ENCODE results near the gene ERVFRD-1. TPM values are rescaled to one million over a fixed set of nuclear protein-coding genes. Genes with fewer than 3 reads are reported as not detected.

Gene ERVFRD-1
- total and polyA plus RNA-seq, 2 experiments from 2014 or later: 0.06 TPM; not detected in 1

DNA sequence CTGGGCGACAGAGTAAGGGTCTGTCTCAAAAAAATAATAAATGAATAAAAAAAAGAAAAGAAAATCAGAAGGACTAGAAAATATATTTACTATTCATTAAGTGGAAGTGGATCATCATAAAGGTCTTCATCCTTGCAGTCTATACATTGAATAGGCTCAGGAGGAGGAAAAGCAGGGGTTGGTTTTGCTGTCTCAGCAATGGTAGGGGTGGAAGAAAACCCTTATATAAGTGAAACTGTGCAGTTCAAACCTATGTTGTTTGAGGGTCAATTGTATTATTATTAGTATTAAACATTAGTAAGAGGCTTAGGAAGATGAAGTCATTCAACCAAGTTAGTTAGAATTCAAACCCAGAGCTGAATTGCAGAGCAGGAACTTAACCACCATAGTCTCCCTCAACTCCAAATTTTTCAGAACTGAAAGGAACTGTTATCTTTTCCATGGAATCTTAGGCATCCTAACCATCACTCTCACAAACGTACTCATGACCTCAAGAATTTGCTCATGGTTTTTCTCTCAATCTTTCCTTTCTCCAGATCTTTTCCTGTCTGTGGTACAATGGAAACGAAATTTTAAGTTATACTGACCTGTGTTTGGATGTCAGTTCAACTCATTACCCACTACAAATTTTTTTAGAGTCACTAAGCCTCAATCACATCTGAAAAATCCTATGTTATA, 25.6 kb downstream of the ERVFRD-1 start:
- peaks cover 2% of the 10 kb centered on the region; the same call in 1 of the 3 replicates for H3K4me1 Mint-ChIP-seq
- H3K36me3 Mint-ChIP-seq (ENCODE audit: low read depth): no peaks in the 10 kb centered on the region
- no peak overlapping the region for H3K4me3 Mint-ChIP-seq
- Histone ChIP-seq H3K4me2 (no peak overlapping the region), H3K9me2 (ENCODE audit: insufficient read depth) (peaks cover 6% of the 10 kb centered on the region), H3K36me3 (ENCODE audit: insufficient read depth) (no peaks in the 10 kb centered on the region), H3K27me3 (ENCODE audit: insufficient read depth) (no peaks in the 10 kb centered on the region), H3K27ac (ENCODE audit: low read depth) (no peak overlapping the region), H4K20me1 (replicated peaks; ENCODE audit: insufficient read depth) (no peaks in the 10 kb centered on the region), H3F3A (replicated peaks; ENCODE audit: low read depth) (no peaks in the 10 kb centered on the region), H3K4me1 (ENCODE audit: insufficient read depth) (no peaks in the 10 kb centered on the region), H3K79me2 (replicated peaks; ENCODE audit: insufficient read depth) (no peaks in the 10 kb centered on the region), H2AFZ (no peak overlapping the region), H3K4me3 (no peak overlapping the region)
- H3K9me3 Mint-ChIP-seq: no peaks in the 10 kb centered on the region
- no peak for DNase-seq (ENCODE audit: low spot score)
- no peak overlapping the region for H3K27ac Mint-ChIP-seq
- no peak for ATAC-seq
- no peak for TF ChIP-seq STAT1 (IDR thresholded peaks at IDR 0.05; ENCODE audit: unreplicated experiment)
- TF ChIP-seq, protein P1, sequence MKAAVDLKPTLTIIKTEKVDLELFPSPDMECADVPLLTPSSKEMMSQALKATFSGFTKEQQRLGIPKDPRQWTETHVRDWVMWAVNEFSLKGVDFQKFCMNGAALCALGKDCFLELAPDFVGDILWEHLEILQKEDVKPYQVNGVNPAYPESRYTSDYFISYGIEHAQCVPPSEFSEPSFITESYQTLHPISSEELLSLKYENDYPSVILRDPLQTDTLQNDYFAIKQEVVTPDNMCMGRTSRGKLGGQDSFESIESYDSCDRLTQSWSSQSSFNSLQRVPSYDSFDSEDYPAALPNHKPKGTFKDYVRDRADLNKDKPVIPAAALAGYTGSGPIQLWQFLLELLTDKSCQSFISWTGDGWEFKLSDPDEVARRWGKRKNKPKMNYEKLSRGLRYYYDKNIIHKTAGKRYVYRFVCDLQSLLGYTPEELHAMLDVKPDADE (IDR thresholded peaks at IDR 0.05): no peak
- TF ChIP-seq JUNB (IDR thresholded peaks at IDR 0.05; ENCODE audit: unreplicated experiment): no peak
- no peak for TF ChIP-seq ZNF331 (CRISPR knock-in tag; IDR thresholded peaks at IDR 0.05; ENCODE audit: low read depth)
- TF ChIP-seq, protein P2, sequence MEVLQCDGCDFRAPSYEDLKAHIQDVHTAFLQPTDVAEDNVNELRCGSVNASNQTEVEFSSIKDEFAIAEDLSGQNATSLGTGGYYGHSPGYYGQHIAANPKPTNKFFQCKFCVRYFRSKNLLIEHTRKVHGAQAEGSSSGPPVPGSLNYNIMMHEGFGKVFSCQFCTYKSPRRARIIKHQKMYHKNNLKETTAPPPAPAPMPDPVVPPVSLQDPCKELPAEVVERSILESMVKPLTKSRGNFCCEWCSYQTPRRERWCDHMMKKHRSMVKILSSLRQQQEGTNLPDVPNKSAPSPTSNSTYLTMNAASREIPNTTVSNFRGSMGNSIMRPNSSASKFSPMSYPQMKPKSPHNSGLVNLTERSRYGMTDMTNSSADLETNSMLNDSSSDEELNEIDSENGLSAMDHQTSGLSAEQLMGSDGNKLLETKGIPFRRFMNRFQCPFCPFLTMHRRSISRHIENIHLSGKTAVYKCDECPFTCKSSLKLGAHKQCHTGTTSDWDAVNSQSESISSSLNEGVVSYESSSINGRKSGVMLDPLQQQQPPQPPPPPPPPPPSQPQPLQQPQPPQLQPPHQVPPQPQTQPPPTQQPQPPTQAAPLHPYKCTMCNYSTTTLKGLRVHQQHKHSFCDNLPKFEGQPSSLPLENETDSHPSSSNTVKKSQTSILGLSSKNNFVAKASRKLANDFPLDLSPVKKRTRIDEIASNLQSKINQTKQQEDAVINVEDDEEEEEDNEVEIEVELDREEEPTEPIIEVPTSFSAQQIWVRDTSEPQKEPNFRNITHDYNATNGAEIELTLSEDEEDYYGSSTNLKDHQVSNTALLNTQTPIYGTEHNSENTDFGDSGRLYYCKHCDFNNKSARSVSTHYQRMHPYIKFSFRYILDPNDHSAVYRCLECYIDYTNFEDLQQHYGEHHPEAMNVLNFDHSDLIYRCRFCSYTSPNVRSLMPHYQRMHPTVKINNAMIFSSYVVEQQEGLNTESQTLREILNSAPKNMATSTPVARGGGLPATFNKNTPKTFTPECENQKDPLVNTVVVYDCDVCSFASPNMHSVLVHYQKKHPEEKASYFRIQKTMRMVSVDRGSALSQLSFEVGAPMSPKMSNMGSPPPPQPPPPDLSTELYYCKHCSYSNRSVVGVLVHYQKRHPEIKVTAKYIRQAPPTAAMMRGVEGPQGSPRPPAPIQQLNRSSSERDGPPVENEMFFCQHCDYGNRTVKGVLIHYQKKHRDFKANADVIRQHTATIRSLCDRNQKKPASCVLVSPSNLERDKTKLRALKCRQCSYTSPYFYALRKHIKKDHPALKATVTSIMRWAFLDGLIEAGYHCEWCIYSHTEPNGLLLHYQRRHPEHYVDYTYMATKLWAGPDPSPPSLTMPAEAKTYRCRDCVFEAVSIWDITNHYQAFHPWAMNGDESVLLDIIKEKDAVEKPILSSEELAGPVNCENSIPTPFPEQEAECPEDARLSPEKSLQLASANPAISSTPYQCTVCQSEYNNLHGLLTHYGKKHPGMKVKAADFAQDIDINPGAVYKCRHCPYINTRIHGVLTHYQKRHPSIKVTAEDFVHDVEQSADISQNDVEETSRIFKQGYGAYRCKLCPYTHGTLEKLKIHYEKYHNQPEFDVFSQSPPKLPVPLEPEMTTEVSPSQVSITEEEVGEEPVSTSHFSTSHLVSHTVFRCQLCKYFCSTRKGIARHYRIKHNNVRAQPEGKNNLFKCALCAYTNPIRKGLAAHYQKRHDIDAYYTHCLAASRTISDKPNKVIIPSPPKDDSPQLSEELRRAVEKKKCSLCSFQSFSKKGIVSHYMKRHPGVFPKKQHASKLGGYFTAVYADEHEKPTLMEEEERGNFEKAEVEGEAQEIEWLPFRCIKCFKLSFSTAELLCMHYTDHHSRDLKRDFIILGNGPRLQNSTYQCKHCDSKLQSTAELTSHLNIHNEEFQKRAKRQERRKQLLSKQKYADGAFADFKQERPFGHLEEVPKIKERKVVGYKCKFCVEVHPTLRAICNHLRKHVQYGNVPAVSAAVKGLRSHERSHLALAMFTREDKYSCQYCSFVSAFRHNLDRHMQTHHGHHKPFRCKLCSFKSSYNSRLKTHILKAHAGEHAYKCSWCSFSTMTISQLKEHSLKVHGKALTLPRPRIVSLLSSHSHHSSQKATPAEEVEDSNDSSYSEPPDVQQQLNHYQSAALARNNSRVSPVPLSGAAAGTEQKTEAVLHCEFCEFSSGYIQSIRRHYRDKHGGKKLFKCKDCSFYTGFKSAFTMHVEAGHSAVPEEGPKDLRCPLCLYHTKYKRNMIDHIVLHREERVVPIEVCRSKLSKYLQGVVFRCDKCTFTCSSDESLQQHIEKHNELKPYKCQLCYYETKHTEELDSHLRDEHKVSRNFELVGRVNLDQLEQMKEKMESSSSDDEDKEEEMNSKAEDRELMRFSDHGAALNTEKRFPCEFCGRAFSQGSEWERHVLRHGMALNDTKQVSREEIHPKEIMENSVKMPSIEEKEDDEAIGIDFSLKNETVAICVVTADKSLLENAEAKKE (CRISPR knock-in tag; IDR thresholded peaks at IDR 0.05): no peak
- no peak for TF ChIP-seq POLR2AphosphoS5 (IDR thresholded peaks at IDR 0.05; ENCODE audit: low read depth)
- TF ChIP-seq EZH2phosphoT487 (IDR thresholded peaks at IDR 0.05; ENCODE audit: unreplicated experiment): no peak
- TF ChIP-seq CREB1 (CRISPR knock-in tag; IDR thresholded peaks at IDR 0.05; ENCODE audit: low read depth): no peak
- TF ChIP-seq, protein P3, sequence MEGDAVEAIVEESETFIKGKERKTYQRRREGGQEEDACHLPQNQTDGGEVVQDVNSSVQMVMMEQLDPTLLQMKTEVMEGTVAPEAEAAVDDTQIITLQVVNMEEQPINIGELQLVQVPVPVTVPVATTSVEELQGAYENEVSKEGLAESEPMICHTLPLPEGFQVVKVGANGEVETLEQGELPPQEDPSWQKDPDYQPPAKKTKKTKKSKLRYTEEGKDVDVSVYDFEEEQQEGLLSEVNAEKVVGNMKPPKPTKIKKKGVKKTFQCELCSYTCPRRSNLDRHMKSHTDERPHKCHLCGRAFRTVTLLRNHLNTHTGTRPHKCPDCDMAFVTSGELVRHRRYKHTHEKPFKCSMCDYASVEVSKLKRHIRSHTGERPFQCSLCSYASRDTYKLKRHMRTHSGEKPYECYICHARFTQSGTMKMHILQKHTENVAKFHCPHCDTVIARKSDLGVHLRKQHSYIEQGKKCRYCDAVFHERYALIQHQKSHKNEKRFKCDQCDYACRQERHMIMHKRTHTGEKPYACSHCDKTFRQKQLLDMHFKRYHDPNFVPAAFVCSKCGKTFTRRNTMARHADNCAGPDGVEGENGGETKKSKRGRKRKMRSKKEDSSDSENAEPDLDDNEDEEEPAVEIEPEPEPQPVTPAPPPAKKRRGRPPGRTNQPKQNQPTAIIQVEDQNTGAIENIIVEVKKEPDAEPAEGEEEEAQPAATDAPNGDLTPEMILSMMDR (conservative IDR thresholded peaks at IDR 0.05; ENCODE audit: low read depth in 2 of 2): no peak
- TF ChIP-seq ZNF114 (CRISPR knock-in tag; IDR thresholded peaks at IDR 0.05): no peak
- no peak for TF ChIP-seq EZH2 (IDR thresholded peaks at IDR 0.05; ENCODE audit: low read depth, unreplicated experiment)
- TF ChIP-seq, protein P4, sequence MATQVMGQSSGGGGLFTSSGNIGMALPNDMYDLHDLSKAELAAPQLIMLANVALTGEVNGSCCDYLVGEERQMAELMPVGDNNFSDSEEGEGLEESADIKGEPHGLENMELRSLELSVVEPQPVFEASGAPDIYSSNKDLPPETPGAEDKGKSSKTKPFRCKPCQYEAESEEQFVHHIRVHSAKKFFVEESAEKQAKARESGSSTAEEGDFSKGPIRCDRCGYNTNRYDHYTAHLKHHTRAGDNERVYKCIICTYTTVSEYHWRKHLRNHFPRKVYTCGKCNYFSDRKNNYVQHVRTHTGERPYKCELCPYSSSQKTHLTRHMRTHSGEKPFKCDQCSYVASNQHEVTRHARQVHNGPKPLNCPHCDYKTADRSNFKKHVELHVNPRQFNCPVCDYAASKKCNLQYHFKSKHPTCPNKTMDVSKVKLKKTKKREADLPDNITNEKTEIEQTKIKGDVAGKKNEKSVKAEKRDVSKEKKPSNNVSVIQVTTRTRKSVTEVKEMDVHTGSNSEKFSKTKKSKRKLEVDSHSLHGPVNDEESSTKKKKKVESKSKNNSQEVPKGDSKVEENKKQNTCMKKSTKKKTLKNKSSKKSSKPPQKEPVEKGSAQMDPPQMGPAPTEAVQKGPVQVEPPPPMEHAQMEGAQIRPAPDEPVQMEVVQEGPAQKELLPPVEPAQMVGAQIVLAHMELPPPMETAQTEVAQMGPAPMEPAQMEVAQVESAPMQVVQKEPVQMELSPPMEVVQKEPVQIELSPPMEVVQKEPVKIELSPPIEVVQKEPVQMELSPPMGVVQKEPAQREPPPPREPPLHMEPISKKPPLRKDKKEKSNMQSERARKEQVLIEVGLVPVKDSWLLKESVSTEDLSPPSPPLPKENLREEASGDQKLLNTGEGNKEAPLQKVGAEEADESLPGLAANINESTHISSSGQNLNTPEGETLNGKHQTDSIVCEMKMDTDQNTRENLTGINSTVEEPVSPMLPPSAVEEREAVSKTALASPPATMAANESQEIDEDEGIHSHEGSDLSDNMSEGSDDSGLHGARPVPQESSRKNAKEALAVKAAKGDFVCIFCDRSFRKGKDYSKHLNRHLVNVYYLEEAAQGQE (IDR thresholded peaks at IDR 0.05; ENCODE audit: unreplicated experiment): no peak
- TF ChIP-seq NANOG (IDR thresholded peaks at IDR 0.05; ENCODE audit: borderline replicate concordance): no peak
- H3K27me3 Mint-ChIP-seq (ENCODE audit: insufficient read depth, low read depth, poor library complexity): peaks cover 3% of the 10 kb centered on the region
